Right renal cortex interstitium (tissue), 3 donors: Measurements from ENCODE around the gene CHRNA4. TPM values are rescaled to one million over a fixed set of nuclear protein-coding genes. Genes with fewer than 3 reads are reported as not detected.

Source experiments
- DNase-seq, 3 donors: peaks; one replicate each; pipeline ENCODE4 v3.0.0-alpha.2; 2013; ENCODE audit warnings: low read depth in 3 of 3, low spot score in 2 of 3
- polyA plus RNA-seq, 3 donors: library from polyadenylated mRNA; unstranded; fragments of 120-200 nt; gene quantifications; one replicate each; pipeline ENCODE4 v1.2.1, GENCODE V29; 2013; ENCODE audit not compliant: insufficient read length in 3 of 3

The CHRNA4 gene
- polyA plus RNA-seq, 3 donors, result 5.0 to 8.1 (median 6.8) TPM

GRCh38 chr20:63297371-63297781, 63.8 kb downstream of the CHRNA4 start:
- no peak for DNase-seq

- DNase-seq, result no peak
Observed at GRCh38 chr20:63296531-63297299, 64.4 kb downstream of the CHRNA4 start.

GRCh38 chr20:63295846-63296245, 65.3 kb downstream of the CHRNA4 start:
- DNase-seq, result no peak

- no peak for DNase-seq
Observed at GRCh38 chr20:63295422-63295821, 65.7 kb downstream of the CHRNA4 start.

- no peak for DNase-seq
Observed at GRCh38 chr20:63295018-63295417, 66.1 kb downstream of the CHRNA4 start.

GRCh38 chr20:63294536-63294900, 66.6 kb downstream of the CHRNA4 start:
- DNase-seq, result no peak

GRCh38 chr20:63293871-63294535, 67.1 kb downstream of the CHRNA4 start:
- DNase-seq, result no peak

GRCh38 chr20:63293456-63293855, 67.7 kb downstream of the CHRNA4 start:
- DNase-seq, result no peak

Other genes starting within 250 kb of the CHRNA4 start
- 10 to 100 TPM; 41.2 to 44.3 (median 42.2) TPM for gene YTHDF1, start 145.2 kb downstream of the CHRNA4 start, polyA plus RNA-seq
- gene BIRC7, start 125.4 kb downstream of the CHRNA4 start, polyA plus RNA-seq, result 1 to 10 TPM in 2 of 3 donors, under 1 TPM in 1; 0.42 to 1.9 (median 1.3) TPM
- gene NKAIN4, start 106.9 kb downstream of the CHRNA4 start, polyA plus RNA-seq, result 10 to 100 TPM; 21.1 to 27.0 (median 22.7) TPM
- gene ARFGAP1, start 88.5 kb downstream of the CHRNA4 start, polyA plus RNA-seq, result 10 to 100 TPM; 51.6 to 53.4 (median 52.9) TPM
- under 1 TPM; 0.42 to 0.65 (median 0.46) TPM for gene COL20A1, start 68.2 kb downstream of the CHRNA4 start, polyA plus RNA-seq
- 1 to 10 TPM; 3.9 to 6.1 (median 4.9) TPM for gene KCNQ2, start 111.3 kb upstream of the CHRNA4 start, polyA plus RNA-seq
- 1 to 10 TPM in 2 of 3 donors, under 1 TPM in 1; 0.79 to 1.6 (median 1.1) TPM for gene EEF1A2, start 137.7 kb upstream of the CHRNA4 start, polyA plus RNA-seq
- gene PPDPF, start 159.4 kb upstream of the CHRNA4 start, polyA plus RNA-seq, result 100 to 1,000 TPM; 108 to 192 (median 149) TPM
- under 1 TPM; 0.22 to 0.61 (median 0.49) TPM for gene PTK6, start 176.0 kb upstream of the CHRNA4 start, polyA plus RNA-seq
- under 1 TPM; 0.08 to 0.21 (median 0.08) TPM for gene SRMS, start 186.4 kb upstream of the CHRNA4 start, polyA plus RNA-seq
- under 1 TPM; 0.69 to 0.98 (median 0.76) TPM for gene FNDC11, start 192.8 kb upstream of the CHRNA4 start, polyA plus RNA-seq
- 10 to 100 TPM in 2 of 3 donors, 1 to 10 TPM in 1; 8.8 to 11.3 (median 10.4) TPM for gene HELZ2, start 212.9 kb upstream of the CHRNA4 start, polyA plus RNA-seq